Endothelial cell of umbilical vein (primary cell): ENCODE results near the gene SLC37A1. TPM values are rescaled to one million over a fixed set of nuclear protein-coding genes. Genes with fewer than 3 reads are reported as not detected.

ENCODE experiments used
- BruUV-seq: library from RNA; stranded (reverse); fragments of 400-500 nt; replicated peaks from 2 replicates; lab custom pipeline; 2021; lab: Mats Ljungman, UMichigan
- CTCF ChIA-PET: fragments of 300-600, 350-600 bp; sonication (Branson Sonifier 250); formaldehyde crosslinking; loops from one replicate; lab custom pipeline; 2021; ENCODE audit warnings: antibody characterized with exemption, inconsistent platforms; lab: Charles Lee
- POLR2A ChIA-PET: fragments of 300-600, 350-600 bp; sonication (Branson Sonifier 250); formaldehyde crosslinking; loops from one replicate; lab custom pipeline; 2021; ENCODE audit warnings: antibody characterized with exemption, inconsistent platforms; lab: Charles Lee
- DNase-seq: peaks from one replicate; pipeline ENCODE4 v3.0.0-alpha.2; 2011; ENCODE audit warnings: low read depth, low spot score
- FAIRE-seq: peaks from 2 replicates; lab custom pipeline; 2011; peaks lifted over from hg19 to GRCh38; lab: Jason Lieb, UNC
- H2AFZ ChIP-seq: 2 replicates; pipeline ENCODE4 v1.6.0; 2012; ENCODE audit warnings: low read depth, low read length, control low read depth, inconsistent platforms
- H3K27ac ChIP-seq: 2 replicates; pipeline ENCODE4 v1.5.1; 2011; ENCODE audit warnings: low read depth, mild to moderate bottlenecking, control low read depth, low read length, moderate library complexity; ENCODE audit not compliant: insufficient read depth
- H3K27me3 ChIP-seq, 2 experiments: 2 replicates each; pipeline versions ENCODE4 v1.6.0 to v1.6.1; 2011; ENCODE audit warnings: low read length in 2 of 2, mixed read lengths in 1 of 2; ENCODE audit not compliant: control insufficient read depth in 2 of 2, insufficient read depth in 2 of 2
- H3K36me3 ChIP-seq, 2 experiments: 2 replicates in 1 of 2; 3 replicates in 1 of 2; pipeline ENCODE4 v1.5.1; 2011; ENCODE audit warnings: low read length in 2 of 2, mild to moderate bottlenecking in 1 of 2, moderate library complexity in 1 of 2; ENCODE audit not compliant: control insufficient read depth in 2 of 2, insufficient read depth in 2 of 2; ENCODE audit errors: extremely low read depth in 1 of 2
- H3K4me1 ChIP-seq: 3 replicates; pipeline ENCODE4 v1.5.1; 2011; ENCODE audit warnings: mild to moderate bottlenecking, low read length; ENCODE audit not compliant: control insufficient read depth, insufficient read depth; ENCODE audit errors: extremely low read depth
- H3K4me2 ChIP-seq: 2 replicates; pipeline ENCODE4 v1.6.1; 2011; ENCODE audit warnings: low read length, control low read depth, mixed read lengths; ENCODE audit not compliant: insufficient read depth
- H3K4me3 ChIP-seq, 3 experiments: fragments of 200-600 bp in 1 of 3; sonication (generic), shearing (Covaris generic) in 1 of 3; replicated peaks in 1 of 3; 2 replicates each; pipeline ENCODE4 v1.5.1; 2011 to 2016; ENCODE audit warnings: control low read depth in 3 of 3, low read length in 3 of 3, mild to moderate bottlenecking in 2 of 3, inconsistent platforms in 1 of 3, low read depth in 1 of 3, moderate library complexity in 1 of 3; ENCODE audit not compliant: insufficient read depth in 1 of 3
- H3K79me2 ChIP-seq: 2 replicates; pipeline ENCODE4 v1.6.0; 2012; ENCODE audit warnings: low read length, inconsistent platforms; ENCODE audit not compliant: control insufficient read depth, insufficient read depth
- H3K9ac ChIP-seq: replicated peaks from 2 replicates; pipeline ENCODE3; 2011; ENCODE audit warnings: low read length, control low read depth; ENCODE audit not compliant: insufficient read depth; ENCODE audit errors: extremely low read depth
- H3K9me1 ChIP-seq: replicated peaks from 3 replicates; pipeline ENCODE4 v1.6.0; 2011; ENCODE audit warnings: mild to moderate bottlenecking, low read length; ENCODE audit not compliant: control insufficient read depth, insufficient read depth; ENCODE audit errors: extremely low read depth
- H3K9me3 ChIP-seq: replicated peaks from 2 replicates; pipeline ENCODE4 v1.5.1; 2012; ENCODE audit warnings: low read length, inconsistent platforms; ENCODE audit not compliant: control insufficient read depth, insufficient read depth
- H4K20me1 ChIP-seq: replicated peaks from 2 replicates; pipeline ENCODE3; 2011; ENCODE audit warnings: mild to moderate bottlenecking, low read length; ENCODE audit not compliant: control insufficient read depth, insufficient read depth; ENCODE audit errors: extremely low read depth
- CTCF ChIP-seq, 2 donors: IDR thresholded peaks; 1 replicate in 1 of 2; 2 replicates in 1 of 2; pipeline ENCODE4 v1.5.1; 2011; ENCODE audit warnings: low read length in 2 of 2, mild to moderate bottlenecking in 2 of 2, moderate library complexity in 2 of 2, control low read depth in 1 of 2, inconsistent platforms in 1 of 2, low read depth in 1 of 2; ENCODE audit not compliant: insufficient read depth in 1 of 2; ENCODE audit errors: extremely low read depth in 1 of 2
- EZH2 ChIP-seq: IDR thresholded peaks from 2 replicates; pipeline ENCODE4 v1.6.1; 2012; ENCODE audit warnings: borderline replicate concordance, low read depth, mild to moderate bottlenecking, moderate library complexity, low read length, inconsistent platforms; ENCODE audit not compliant: severe bottlenecking
- FOS ChIP-seq: IDR thresholded peaks from 2 replicates; pipeline ENCODE4 v1.6.1; 2011; ENCODE audit warnings: mild to moderate bottlenecking, low read length, moderate library complexity, borderline replicate concordance; ENCODE audit not compliant: insufficient read depth
- GATA2 ChIP-seq: IDR thresholded peaks from 2 replicates; pipeline ENCODE4 v1.7.0; 2011; ENCODE audit warnings: low read depth, mild to moderate bottlenecking, moderate library complexity, mixed read lengths, low read length; ENCODE audit not compliant: insufficient read length, insufficient read depth
- JUN ChIP-seq: IDR thresholded peaks from 2 replicates; pipeline ENCODE4 v1.6.1; 2011; ENCODE audit warnings: borderline replicate concordance, low read depth; ENCODE audit not compliant: insufficient read length, insufficient read depth
- MYC ChIP-seq: IDR thresholded peaks from one replicate; pipeline ENCODE4 v1.6.1; 2011; ENCODE audit warnings: mild to moderate bottlenecking, low read depth, low read length
- POLR2A ChIP-seq: IDR thresholded peaks from 2 replicates; pipeline ENCODE4 v1.6.1; 2012; ENCODE audit warnings: low read depth, mild to moderate bottlenecking, control low read depth, low read length
- POLR2AphosphoS5 ChIP-seq: IDR thresholded peaks from 2 replicates; pipeline ENCODE4 v1.6.1; 2012; ENCODE audit warnings: low read depth, mild to moderate bottlenecking, control low read depth, low read length, moderate library complexity; ENCODE audit not compliant: insufficient read depth
- dilution Hi-C: fragments of 300-500 bp; cut with MboI; formaldehyde crosslinking; loops from one replicate; pipeline ENCODE4 v1.15.0; 2019; ENCODE audit warnings: low sequenced_read_pairs; ENCODE audit not compliant: extremely low pct_ligation_motif_present
- intact Hi-C: fragments of 100-400 bp; cut with micrococcal nuclease; formaldehyde crosslinking; loops from one replicate; pipeline ENCODE4 v1.10.0; 2022
- polyA plus RNA-seq, 4 experiments: library from polyadenylated mRNA; depleted of rRNA in 3 of 4; stranded (reverse) in 3 of 4; unstranded in 1 of 4; fragments of >200 nt; gene quantifications; 2 replicates each; pipeline versions ENCODE4 v1.2.1 to v1.2.3, GENCODE V29; 2011 to 2012; ENCODE audit warnings: missing spikeins in 1 of 4
- total RNA-seq: library from RNA; stranded (reverse); gene quantifications from 2 replicates; pipeline ENCODE4 v1.2.3, GENCODE V29; 2021
- TF ChIP-seq, protein P1 (sequence below): IDR thresholded peaks from 2 replicates; pipeline ENCODE4 v1.6.1; 2011; ENCODE audit not compliant: insufficient read depth, insufficient read length

SLC37A1 gene
- total and polyA plus RNA-seq, 2 donors (not counting 3 experiments of a cell fraction or from before 2014, with no cell fraction given), result 4.7 to 7.6 TPM

DNA sequence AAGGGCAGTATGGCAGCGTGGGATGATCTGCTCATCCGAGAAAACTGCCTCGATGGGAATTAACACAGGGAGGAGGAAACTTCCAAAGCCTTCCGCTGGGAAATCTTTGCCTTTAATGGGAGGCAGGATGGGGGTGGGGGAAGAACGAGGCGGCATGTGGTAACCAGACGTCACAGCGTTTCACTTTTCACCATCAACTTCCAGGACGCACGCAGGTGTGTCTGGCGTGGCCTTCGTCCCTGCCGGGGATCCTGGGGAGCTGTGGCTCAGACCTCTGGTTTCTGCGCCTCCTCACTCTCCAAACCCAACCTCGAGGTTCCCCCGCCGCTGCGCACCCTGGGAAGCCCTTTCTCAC lies 17.9 kb upstream of the SLC37A1 start:
- H3K27ac ChIP-seq, result no peak overlapping the region
- CTCF ChIA-PET, result no interaction called here
- DNase-seq, result no peak

More for the DNA sequence above, 17.9 kb upstream of the SLC37A1 start:
- H2AFZ ChIP-seq, result peak overlapping the region; percentile 96
- dilution Hi-C loops, result no loop called here
- H3K4me3 ChIP-seq, result peak overlapping the region; percentile 50 to 59 (median 54)
- H3K4me1 ChIP-seq, result peaks cover 13% of the 10 kb centered on the region
- intact Hi-C loops, result loop anchor here (1.0 kb wide), 1 partner anchor 45 kb away; no protein-coding TSS in a partner anchor
- POLR2A ChIA-PET, result no interaction called here
- H4K20me1 ChIP-seq, result no peaks in the 10 kb centered on the region
- peak overlapping the region; percentile 87 for H3K4me2 ChIP-seq
- FAIRE-seq, result peak; percentile 8
- H3K36me3 ChIP-seq, result no peaks in the 10 kb centered on the region
- no peaks in the 10 kb centered on the region for H3K79me2 ChIP-seq
- no TSS peak for BruUV-seq
- no peaks in the 10 kb centered on the region for H3K9me3 ChIP-seq
- TF ChIP-seq EZH2 (no peak), FOS (no peak), GATA2 (no peak), MYC (no peak), JUN (no peak), POLR2A (no peak), CTCF (IDR thresholded peaks at IDR 0.05; ENCODE audit: extremely low read depth in 1 of 2, insufficient read depth in 1 of 2, low read depth in 1 of 2, low read length in 2 of 2) (no peak), POLR2AphosphoS5 (no peak)
- TF ChIP-seq, protein P1, sequence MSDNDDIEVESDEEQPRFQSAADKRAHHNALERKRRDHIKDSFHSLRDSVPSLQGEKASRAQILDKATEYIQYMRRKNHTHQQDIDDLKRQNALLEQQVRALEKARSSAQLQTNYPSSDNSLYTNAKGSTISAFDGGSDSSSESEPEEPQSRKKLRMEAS, result no peak
- H3K9ac ChIP-seq, result no peak overlapping the region
- no peaks in the 10 kb centered on the region for H3K9me1 ChIP-seq
- H3K27me3 ChIP-seq, result peaks cover 7 to 8% of the 10 kb centered on the region in 2 experiments
